ENCODE results near the gene ZNF385C.
A peak's percentile ranks its signal among the peaks of the same experiment; 100 is the strongest.

The ZNF385C gene

GRCh38 chr17:42106009-42106408, 7.7 kb upstream of the ZNF385C start:
- no peak for DNase-seq

- no peak for DNase-seq
These were observed 6.0 kb upstream of the ZNF385C start for GRCh38 chr17:42104264-42104663.

DNA sequence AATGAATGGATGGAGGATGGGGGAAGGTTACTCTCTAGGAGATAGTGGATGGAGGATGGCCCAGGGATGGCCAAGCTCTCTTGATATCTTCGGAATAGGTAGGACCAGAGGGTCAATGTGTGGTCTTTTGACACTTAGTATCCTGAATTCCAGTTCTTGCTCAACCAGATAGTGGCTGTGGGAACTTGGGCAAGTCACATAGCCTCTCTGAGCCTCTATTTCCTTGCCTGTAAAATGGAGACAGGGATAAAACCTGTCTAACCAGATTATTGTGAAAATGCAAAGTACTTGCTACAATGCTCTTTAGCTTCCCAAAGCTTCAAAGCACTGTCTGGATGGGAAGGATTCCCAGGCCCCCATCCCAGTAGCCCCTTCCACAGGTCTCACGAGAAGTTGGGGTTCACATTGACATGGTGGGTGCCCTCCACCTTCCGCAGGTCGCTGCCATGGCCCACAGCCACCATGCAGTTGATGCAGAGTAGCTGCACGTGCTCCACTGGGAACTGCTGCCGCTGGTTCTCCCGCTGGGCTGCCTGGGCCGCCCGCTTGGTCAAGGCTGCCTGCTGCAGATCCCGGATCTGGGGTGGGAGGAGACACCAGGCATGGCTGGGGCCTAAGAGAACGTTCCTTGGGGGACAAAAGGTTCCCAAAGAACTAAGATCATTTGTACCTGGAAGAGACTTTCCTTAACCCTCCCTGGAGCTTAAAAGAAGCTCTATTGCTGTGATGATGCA, 5.1 kb upstream of the ZNF385C start:
- no peak for DNase-seq

GRCh38 chr17:42101513-42102292, 3.4 kb upstream of the ZNF385C start:
- DNase-seq = peak; percentile 59

DNA sequence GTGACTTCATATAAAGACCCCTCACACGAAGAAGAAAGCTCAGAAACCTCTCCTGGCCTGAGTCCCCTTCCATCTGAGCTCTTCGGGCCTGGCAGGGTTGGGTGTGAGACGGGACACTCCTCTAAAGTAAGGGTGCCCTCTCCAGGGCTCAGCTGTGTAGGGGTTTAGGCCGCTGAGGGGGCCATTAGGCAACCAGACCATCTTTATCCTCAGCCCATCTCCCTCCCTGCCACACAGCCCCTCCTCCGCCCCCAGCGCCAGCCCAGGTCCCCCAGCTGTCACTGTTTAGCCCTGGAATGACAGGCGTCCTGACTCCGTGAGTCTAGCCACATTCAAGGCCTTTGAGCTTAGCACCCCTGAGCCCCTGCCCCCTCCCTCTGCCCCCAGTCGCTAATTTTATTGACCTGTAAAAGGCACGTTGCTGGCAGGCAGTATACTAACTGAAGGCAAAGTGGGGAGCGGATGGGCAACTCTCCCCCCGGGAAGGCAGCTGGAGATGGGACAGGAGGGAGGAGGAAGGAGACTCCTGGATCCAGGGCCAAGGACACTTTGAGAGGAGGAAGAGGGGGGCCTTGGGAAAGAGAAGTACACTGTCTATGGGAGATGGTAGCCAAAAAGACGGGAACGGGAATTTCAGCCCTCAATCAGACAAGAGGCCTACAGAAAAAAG, 592 bp upstream of the ZNF385C start:
- no peak for DNase-seq

- DNase-seq = no peak
These were observed 1.7 kb downstream of the ZNF385C start for GRCh38 chr17:42096360-42097111.

- no peak for DNase-seq
These were observed 3.8 kb downstream of the ZNF385C start for GRCh38 chr17:42094375-42095069.

GRCh38 chr17:42092939-42093338, 5.3 kb downstream of the ZNF385C start:
- DNase-seq = no peak

GRCh38 chr17:42090964-42091790, 7.1 kb downstream of the ZNF385C start:
- no peak for DNase-seq

GRCh38 chr17:42088736-42089135, 9.5 kb downstream of the ZNF385C start:
- DNase-seq = no peak

GRCh38 chr17:42087736-42088705, 10.3 kb downstream of the ZNF385C start:
- DNase-seq = no peak

DNA sequence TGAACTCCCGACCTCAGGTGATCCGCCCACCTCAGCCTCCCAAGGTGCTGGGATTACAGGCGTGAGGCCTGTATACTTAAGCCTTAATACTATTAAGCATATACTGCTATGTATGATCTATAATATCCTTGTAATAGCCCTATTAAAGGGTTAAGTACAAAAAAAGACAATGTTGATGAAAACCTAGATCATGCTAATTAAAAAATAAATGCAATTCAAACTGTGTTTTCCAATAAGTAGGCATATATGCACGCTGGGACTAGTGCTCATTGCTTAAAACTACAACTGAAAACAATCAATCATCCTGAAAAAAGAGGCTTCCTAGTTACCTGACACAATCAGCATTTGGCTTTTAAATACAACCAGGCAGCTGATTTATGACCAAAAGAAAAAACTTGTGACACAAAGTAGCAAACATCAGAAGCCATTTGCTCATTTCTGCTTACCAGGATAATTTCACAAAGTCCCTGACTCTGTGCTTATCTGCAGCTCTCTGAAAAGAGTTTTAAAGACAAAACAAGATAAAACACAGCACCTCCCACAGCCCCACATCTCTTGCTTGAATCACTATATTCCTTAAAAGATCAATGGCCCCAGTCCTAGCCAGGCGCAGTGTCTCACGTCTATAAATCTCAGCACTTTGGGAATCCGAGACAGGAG, 11.1 kb downstream of the ZNF385C start:
- no peak for DNase-seq

DNA sequence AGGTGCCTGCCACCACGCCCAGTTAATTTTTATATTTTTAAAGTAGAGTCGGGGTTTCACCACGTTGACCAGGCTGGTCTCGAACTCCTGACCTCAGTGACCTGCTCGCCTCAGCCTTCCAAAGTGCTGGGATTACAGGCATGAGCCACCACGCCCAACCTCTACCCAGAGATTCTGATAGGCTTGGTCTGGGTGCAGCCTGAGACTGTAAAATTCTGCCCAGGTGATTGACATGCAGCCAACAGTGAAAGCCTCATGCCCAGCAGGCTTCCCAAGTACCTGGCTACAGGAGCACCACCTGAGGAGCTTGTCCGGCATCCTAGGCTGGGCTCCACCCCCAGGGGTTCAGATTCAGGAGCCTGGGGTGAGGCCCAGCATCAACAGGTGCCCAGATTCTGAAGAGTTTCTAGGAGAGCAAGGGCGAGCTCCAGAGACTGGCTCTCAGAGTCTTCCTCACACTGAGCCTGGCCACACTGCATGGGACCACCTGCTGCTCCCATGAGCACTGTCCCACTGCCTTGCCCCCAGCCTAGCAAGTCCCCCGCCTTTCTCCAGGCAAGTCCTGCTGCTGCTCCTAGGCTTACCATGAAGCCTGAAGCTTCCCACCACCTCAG, 16.6 kb downstream of the ZNF385C start:
- DNase-seq = no peak

DNA sequence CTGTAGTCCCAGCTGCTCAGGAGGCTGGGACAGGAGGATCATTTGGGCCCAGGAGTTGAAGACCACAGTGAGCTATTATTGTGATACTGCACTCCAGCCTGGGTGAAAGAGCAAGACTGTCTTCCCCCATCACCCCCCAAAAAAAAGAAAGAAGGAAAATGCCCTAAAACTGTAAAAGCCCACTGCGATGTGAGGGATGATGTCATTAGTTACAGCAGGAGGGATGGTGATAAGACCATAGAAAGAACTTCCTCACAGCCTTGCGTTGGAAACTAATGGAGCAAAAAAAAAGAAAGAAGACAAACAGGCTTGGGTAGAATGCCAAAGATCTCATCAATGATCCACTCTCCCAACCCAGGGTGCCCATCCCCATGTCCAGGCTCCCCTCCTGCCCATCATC, 18.7 kb downstream of the ZNF385C start:
- no peak for DNase-seq

DNA sequence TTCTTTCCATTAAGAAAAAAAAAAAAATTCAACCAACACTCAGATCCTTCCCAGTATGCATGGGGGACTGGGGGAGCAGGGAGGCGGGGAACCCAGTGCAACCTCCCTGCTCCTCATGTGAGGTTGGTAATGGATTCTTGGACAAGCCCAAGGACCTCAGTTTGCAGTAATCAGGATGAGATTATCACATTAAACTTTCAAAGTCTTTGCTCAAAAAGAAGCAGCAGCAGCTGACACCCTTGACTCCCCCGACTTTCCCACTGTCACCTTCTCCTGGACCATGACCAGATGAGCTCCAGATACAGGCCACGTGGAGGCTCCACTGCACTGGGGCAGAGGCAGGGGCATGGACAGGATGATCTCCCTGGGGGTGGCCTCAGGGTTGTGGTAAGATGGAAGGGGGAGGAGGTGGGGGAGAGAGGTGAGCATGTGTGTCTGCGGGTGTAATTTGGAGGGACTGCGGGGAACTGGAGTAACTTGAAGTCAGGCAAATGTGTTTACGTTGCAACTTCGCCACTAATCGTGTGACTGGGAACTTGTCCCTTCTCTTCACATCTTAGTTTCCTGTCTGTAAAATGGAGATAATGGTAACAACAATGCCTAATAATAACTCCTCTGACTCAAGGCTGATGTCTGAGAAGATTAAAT, 19.8 kb downstream of the ZNF385C start:
- no peak for DNase-seq

DNA sequence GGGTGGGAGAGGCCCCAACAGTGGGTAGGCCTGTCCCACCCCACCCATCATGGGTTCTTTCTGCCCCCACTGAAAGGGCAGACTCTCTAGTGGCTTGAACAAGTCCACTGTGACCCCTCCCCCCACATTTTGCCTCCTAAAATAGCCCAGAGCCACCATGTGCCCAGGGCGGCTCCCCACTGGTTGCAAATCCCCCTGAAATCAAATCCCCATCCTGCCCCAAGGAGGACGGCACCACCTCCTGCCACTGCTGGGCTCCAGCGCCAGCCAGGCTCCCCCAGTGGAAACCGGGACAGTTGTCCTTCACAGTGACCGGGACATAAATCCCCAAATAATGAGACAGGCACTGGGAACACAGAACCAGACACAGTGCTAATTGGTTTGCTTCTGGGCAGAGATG, 20.5 kb downstream of the ZNF385C start:
- DNase-seq = no peak

- no peak for DNase-seq
These were observed 21.3 kb downstream of the ZNF385C start for GRCh38 chr17:42076797-42077559.

- DNase-seq = no peak
These were observed 22.5 kb downstream of the ZNF385C start for GRCh38 chr17:42075789-42076188.
